ENCODE measurements around the gene HARS1.
"Not testable (repeated sequence)": the region's sequence is repeated elsewhere in the genome, so short reads cannot be mapped to it uniquely, and the experiment has no call there.

The HARS1 gene

DNA sequence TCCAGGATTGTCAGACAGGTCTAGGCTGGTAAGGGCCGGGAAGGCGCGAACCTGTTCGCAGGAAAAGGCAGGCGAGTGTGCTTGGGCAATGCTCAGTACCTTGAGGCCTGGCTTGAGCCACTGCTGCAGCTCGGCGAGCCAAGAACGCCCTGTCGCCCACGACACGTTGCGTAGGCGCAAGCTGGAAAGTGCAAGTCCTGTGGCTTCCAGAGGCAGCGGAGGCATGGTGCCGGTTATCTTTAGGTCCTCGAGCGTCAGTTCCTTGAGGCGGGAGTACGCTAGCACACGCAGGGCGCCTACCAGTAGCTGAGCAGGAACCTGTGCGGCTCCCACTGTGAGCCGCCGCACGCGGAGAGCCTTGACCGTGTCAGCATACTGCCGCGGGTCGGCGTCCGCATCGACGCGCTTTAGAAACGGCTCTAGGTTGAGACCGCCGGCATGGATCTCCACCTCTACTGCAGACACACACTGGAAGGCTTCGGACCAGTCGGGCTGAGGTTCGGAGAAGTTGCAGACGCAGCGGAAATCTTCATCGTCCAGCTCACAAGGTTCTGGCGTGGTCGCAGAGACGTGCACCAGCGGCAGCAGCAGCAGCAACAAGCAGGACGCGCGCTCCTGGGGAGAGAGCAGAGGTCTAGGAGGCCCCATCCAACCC lies 58.7 kb downstream of the HARS1 start:
- DNase-seq = peak in 2 of 4 experiments; percentile 12 to 26

DNA sequence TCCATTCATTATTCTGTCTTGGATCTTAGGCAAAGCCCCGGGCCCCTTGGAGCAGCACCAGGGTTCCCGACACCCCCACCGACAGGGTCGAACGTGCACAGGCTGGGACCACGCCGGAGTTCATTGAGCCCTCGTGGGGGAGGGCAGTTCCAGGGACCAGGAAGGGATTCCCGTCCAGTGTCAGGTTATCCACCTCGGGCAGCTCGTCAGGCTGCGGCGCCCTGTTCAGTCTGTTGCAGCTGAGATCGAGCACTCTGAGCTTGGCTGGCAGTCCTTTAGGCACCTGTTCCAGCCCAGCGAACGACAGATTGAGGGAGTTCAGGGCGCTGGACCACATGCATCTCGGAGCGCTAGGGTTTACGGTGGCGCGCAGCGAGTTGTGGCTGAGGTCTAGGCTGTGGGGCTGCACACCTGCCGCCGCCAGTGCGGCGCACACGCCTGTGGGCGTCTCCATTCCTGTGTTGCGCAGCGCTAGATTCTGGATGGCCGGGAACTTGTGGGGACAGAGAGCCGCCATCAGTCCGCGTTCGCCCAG lies 59.3 kb downstream of the HARS1 start:
- DNase-seq = no peak

GRCh38 chr5:140631036-140631417 lies 60.1 kb downstream of the HARS1 start:
- DNase-seq = no peak

- no peak for DNase-seq
Observed at GRCh38 chr5:140630292-140631035, 60.7 kb downstream of the HARS1 start.

DNA sequence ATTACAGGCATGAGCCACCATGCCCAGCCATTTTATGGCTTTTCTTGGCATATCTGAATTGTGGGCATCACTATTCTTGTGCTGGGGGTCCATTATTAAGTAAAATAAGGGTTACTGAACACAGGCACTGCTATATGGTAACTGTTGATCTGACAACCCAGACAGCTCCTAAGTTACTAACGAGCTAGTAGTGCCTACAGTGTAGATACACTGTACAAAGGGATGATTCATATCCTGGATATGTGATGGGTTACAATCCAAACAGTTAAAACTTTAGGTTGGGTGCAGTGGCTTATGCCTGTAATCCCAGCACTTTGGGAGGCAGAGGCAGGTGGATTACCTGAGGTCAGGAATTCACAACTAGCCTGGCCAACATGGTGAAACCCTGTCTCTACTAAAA lies 62.5 kb downstream of the HARS1 start:
- DNase-seq = no peak

DNA sequence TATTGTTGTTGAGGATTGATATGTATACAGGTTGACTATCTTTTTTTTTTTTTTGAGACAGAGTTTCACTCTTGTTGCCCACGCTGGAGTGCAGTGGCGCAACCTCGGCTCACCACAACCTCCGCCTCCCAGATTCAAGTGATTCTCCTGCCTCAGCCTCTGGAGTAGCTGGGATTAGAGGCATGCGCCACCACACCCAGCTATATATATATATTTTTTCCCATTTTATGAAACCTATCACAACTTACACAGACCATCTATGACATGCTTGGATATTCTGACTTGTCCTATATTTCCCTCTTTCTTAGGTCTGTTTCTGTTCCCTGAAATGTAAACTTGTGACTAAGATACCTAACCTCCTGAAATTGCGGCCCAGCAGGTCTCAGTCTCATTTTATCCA lies 63.2 kb downstream of the HARS1 start:
- no peak for DNase-seq

GRCh38 chr5:140624886-140625285 lies 66.3 kb downstream of the HARS1 start:
- DNase-seq = not testable (repeated sequence)

Measured in activated CD4-positive, CD25-positive, alpha-beta regulatory T cell (primary cell).